Fibroblast of lung (primary cell): ENCODE data around the gene ASIC4. TPM values are rescaled to one million over a fixed set of nuclear protein-coding genes. Genes with fewer than 3 reads are reported as not detected.

Experiments
- DNase-seq, 2 donors: peaks; one replicate each; pipeline versions ENCODE4 v3.0.0 to v3.0.0-alpha.2; 2010; ENCODE audit warnings: low read depth in 2 of 2
- H2AFZ ChIP-seq: 2 replicates; pipeline ENCODE4 v1.5.1; 2012; ENCODE audit warnings: low read length, control low read depth, inconsistent platforms
- H3K27ac ChIP-seq: 2 replicates; pipeline ENCODE4 v1.5.1; 2011; ENCODE audit warnings: low read length, control low read depth; ENCODE audit not compliant: insufficient read depth
- H3K27me3 ChIP-seq: 2 replicates; pipeline ENCODE4 v1.5.1; 2011; ENCODE audit warnings: mild to moderate bottlenecking, low read length; ENCODE audit not compliant: control insufficient read depth, insufficient read depth
- H3K36me3 ChIP-seq: 2 replicates; pipeline ENCODE4 v1.5.1; 2011; ENCODE audit warnings: low read length; ENCODE audit not compliant: control insufficient read depth, insufficient read depth
- H3K4me1 ChIP-seq: 2 replicates; pipeline ENCODE4 v1.5.1; 2011; ENCODE audit warnings: low read length; ENCODE audit not compliant: control insufficient read depth, insufficient read depth; ENCODE audit errors: extremely low read depth
- H3K4me2 ChIP-seq: 2 replicates; pipeline ENCODE4 v1.5.1; 2011; ENCODE audit warnings: low read length, control low read depth; ENCODE audit not compliant: insufficient read depth; ENCODE audit errors: extremely low read depth
- H3K4me3 ChIP-seq, 4 experiments: fragments of 200-600 bp in 1 of 4; sonication (generic) in 1 of 4; replicated peaks in 1 of 4; 2 replicates each; pipeline ENCODE4 v1.5.1; 2011 to 2016; ENCODE audit warnings: low read length in 4 of 4, low read depth in 3 of 4, mild to moderate bottlenecking in 3 of 4, control low read depth in 2 of 4, inconsistent platforms in 1 of 4, mixed read lengths in 1 of 4; ENCODE audit not compliant: insufficient read depth in 1 of 4; ENCODE audit errors: control extremely low read depth in 1 of 4
- H3K79me2 ChIP-seq: 2 replicates; pipeline ENCODE4 v1.5.1; 2012; ENCODE audit warnings: mild to moderate bottlenecking, low read length, inconsistent platforms; ENCODE audit not compliant: control insufficient read depth, insufficient read depth
- H3K9ac ChIP-seq: 2 replicates; pipeline ENCODE4 v1.5.1; 2011; ENCODE audit warnings: mild to moderate bottlenecking, low read length, control low read depth; ENCODE audit not compliant: insufficient read depth
- H3K9me3 ChIP-seq: 2 replicates; pipeline ENCODE4 v1.5.1; 2012; ENCODE audit warnings: low read depth, low read length; ENCODE audit not compliant: control insufficient read depth, insufficient read depth
- H4K20me1 ChIP-seq: 2 replicates; pipeline ENCODE4 v1.5.1; 2011; ENCODE audit warnings: low read length; ENCODE audit not compliant: control insufficient read depth, insufficient read depth; ENCODE audit errors: extremely low read depth
- EZH2 ChIP-seq: IDR thresholded peaks from 2 replicates; pipeline ENCODE4 v1.5.1; 2012; ENCODE audit warnings: low read length, control low read depth, mild to moderate bottlenecking; ENCODE audit errors: missing control alignments
- polyA plus RNA-seq, 2 donors: library from polyadenylated mRNA; depleted of rRNA in 1 of 2; stranded (reverse) in 1 of 2; unstranded in 1 of 2; fragments of >200 nt; gene quantifications; 2 replicates each; pipeline ENCODE4 v1.2.1, GENCODE V29; 2011 to 2012; ENCODE audit warnings: missing spikeins in 1 of 2
- total RNA-seq: library from RNA; depleted of rRNA; stranded (reverse); fragments of >200 nt; gene quantifications from 2 replicates; pipeline ENCODE4 v1.2.1, GENCODE V29; 2014
- TF ChIP-seq, protein P1 (sequence below), 2 donors: IDR thresholded peaks in 1 of 2; conservative IDR thresholded peaks in 1 of 2; 1 replicate in 1 of 2; 2 replicates in 1 of 2; pipeline ENCODE4 v1.5.1; 2011 to 2012; ENCODE audit warnings: low read length in 2 of 2, control low read depth in 1 of 2, inconsistent platforms in 1 of 2, low read depth in 1 of 2, mild to moderate bottlenecking in 1 of 2

The ASIC4 gene
- total and polyA plus RNA-seq, 2 donors (not counting 1 experiment from before 2014, with no cell fraction given) = 0.33 TPM; not detected in 1

DNA sequence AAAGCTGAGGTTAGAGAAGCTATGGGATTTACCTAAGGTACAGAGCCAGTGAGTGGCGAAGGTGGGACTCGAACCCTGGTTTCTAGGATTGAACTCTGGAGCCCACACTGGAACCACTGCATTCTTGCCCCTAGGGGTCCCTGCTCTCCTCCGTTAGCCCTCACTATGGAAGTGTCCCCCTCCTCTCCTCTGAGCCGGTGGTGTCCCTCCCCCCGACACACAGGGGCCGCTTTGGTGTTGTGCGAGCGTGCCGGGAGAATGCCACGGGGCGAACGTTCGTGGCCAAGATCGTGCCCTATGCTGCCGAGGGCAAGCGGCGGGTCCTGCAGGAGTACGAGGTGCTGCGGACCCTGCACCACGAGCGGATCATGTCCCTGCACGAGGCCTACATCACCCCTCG lies 24.1 kb upstream of the ASIC4 start:
- Histone ChIP-seq H3K9ac (no peak overlapping the region), H3K9me3 (no peaks in the 10 kb centered on the region), H3K36me3 (no peaks in the 10 kb centered on the region), H3K27me3 (peaks cover 25% of the 10 kb centered on the region), H3K4me3 (no peak overlapping the region), H4K20me1 (no peaks in the 10 kb centered on the region), H3K4me2 (no peak overlapping the region), H3K27ac (no peak overlapping the region), H2AFZ (no peak overlapping the region), H3K79me2 (no peaks in the 10 kb centered on the region), H3K4me1 (no peaks in the 10 kb centered on the region)
- DNase-seq = no peak
- TF ChIP-seq, protein P1, sequence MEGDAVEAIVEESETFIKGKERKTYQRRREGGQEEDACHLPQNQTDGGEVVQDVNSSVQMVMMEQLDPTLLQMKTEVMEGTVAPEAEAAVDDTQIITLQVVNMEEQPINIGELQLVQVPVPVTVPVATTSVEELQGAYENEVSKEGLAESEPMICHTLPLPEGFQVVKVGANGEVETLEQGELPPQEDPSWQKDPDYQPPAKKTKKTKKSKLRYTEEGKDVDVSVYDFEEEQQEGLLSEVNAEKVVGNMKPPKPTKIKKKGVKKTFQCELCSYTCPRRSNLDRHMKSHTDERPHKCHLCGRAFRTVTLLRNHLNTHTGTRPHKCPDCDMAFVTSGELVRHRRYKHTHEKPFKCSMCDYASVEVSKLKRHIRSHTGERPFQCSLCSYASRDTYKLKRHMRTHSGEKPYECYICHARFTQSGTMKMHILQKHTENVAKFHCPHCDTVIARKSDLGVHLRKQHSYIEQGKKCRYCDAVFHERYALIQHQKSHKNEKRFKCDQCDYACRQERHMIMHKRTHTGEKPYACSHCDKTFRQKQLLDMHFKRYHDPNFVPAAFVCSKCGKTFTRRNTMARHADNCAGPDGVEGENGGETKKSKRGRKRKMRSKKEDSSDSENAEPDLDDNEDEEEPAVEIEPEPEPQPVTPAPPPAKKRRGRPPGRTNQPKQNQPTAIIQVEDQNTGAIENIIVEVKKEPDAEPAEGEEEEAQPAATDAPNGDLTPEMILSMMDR (conservative IDR thresholded peaks at IDR 0.05 in 1 of 2, IDR thresholded peaks at IDR 0.05 in 1 of 2; ENCODE audit: low read depth in 1 of 2, low read length in 2 of 2) = peak in 1 of 2 donors; percentile 15
- TF ChIP-seq EZH2 = no peak

DNA sequence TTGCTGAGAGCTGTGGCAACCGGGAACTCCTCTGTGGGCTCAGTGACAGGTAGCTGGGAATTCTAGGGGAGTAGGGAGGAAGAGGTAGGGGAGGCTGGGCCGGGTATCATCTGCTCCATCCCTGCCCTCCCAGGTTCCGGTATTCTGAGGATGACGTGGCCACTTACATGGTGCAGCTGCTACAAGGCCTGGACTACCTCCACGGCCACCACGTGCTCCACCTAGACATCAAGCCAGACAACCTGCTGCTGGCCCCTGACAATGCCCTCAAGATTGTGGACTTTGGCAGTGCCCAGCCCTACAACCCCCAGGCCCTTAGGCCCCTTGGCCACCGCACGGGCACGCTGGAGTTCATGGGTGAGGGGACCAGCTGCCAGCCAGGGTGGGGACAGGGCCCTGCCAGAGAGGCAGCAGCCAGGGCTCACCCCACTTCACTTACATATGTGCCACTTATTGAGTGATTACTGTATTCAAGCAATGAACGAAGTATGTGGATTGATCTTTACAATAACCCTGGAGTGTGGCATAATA lies 23.6 kb upstream of the ASIC4 start:
- no peak overlapping the region for H3K4me3 ChIP-seq
- H3K79me2 ChIP-seq = no peaks in the 10 kb centered on the region
- H2AFZ ChIP-seq = no peak overlapping the region
- H3K4me1 ChIP-seq = no peaks in the 10 kb centered on the region
- no peak for DNase-seq
- peaks cover 22% of the 10 kb centered on the region for H3K27me3 ChIP-seq
- H3K4me2 ChIP-seq = no peak overlapping the region
- no peak for TF ChIP-seq EZH2
- TF ChIP-seq, protein P1 (conservative IDR thresholded peaks at IDR 0.05 in 1 of 2, IDR thresholded peaks at IDR 0.05 in 1 of 2; ENCODE audit: low read depth in 1 of 2, low read length in 2 of 2) = no peak
- no peaks in the 10 kb centered on the region for H3K9me3 ChIP-seq
- no peak overlapping the region for H3K27ac ChIP-seq
- H3K9ac ChIP-seq = no peak overlapping the region
- no peaks in the 10 kb centered on the region for H3K36me3 ChIP-seq
- no peaks in the 10 kb centered on the region for H4K20me1 ChIP-seq

DNA sequence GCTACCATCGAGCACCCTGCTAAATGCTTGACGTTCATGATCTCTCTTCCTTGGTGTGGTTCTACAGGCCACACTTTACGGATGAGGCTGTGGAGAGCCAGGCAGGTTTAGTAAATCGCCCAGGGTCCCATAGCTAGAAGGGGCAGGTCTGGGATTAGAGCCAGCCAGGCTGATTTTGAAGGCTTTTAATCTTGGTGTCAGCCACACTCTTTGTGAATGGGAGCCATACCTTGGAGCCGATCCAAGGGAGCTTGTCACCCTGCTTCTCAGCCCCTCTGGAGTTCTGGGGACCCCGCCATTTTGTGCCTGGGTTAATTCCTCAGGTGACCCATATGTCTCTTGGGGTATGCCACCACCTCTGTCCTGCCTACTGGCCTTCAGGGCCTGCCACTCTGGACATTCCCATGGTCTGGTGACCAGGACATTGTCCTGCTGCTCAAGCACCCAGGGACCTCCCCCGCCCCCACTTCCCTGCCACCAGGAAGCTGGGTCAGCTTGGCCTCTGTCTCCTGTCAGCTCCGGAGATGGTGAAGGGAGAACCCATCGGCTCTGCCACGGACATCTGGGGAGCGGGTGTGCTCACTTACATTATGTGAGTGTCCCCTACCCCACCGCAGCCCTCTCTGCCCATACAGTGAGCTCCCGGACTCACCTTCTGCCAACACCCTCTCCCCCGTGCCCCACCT lies 22.9 kb upstream of the ASIC4 start:
- Histone ChIP-seq H4K20me1 (no peaks in the 10 kb centered on the region), H3K9me3 (no peaks in the 10 kb centered on the region), H2AFZ (no peak overlapping the region), H3K27ac (no peak overlapping the region), H3K27me3 (peaks cover 17% of the 10 kb centered on the region), H3K36me3 (no peaks in the 10 kb centered on the region), H3K4me2 (no peak overlapping the region), H3K4me1 (no peaks in the 10 kb centered on the region), H3K79me2 (no peaks in the 10 kb centered on the region), H3K4me3 (no peak overlapping the region), H3K9ac (no peak overlapping the region)
- DNase-seq = no peak
- no peak for TF ChIP-seq EZH2
- TF ChIP-seq, protein P1 (conservative IDR thresholded peaks at IDR 0.05 in 1 of 2, IDR thresholded peaks at IDR 0.05 in 1 of 2; ENCODE audit: low read depth in 1 of 2, low read length in 2 of 2) = no peak
